Lower lobe of right lung (tissue), 2 donors: Measurements from ENCODE around the gene QSOX2. TPM values are rescaled to one million over a fixed set of nuclear protein-coding genes. Genes with fewer than 3 reads are reported as not detected.

Experiments used
- ATAC-seq, 2 donors: fragments of 200-7000 bp; cut with Tn5 transposase; one replicate each; pipeline ENCODE4 v1.9.1; 2020 to 2022; ENCODE audit warnings: mild to moderate bottlenecking in 2 of 2, moderate library complexity in 2 of 2
- DNase-seq: peaks from one replicate; pipeline ENCODE4 v3.0.0-alpha.2; 2020
- H3K27ac ChIP-seq: fragments of 200-600 bp; one replicate; pipeline ENCODE4 v1.8.0; 2022
- H3K27me3 ChIP-seq: fragments of 200-600 bp; one replicate; pipeline ENCODE4 v1.8.0; 2022; ENCODE audit warnings: low read depth
- H3K36me3 ChIP-seq: fragments of 200-600 bp; one replicate; pipeline ENCODE4 v1.8.0; 2022; ENCODE audit warnings: mild to moderate bottlenecking
- H3K4me1 ChIP-seq: fragments of 200-600 bp; one replicate; pipeline ENCODE4 v1.8.0; 2022
- H3K4me3 ChIP-seq: fragments of 200-600 bp; one replicate; pipeline ENCODE4 v1.8.0; 2022; ENCODE audit warnings: mild to moderate bottlenecking
- H3K9me3 ChIP-seq: fragments of 200-600 bp; one replicate; pipeline ENCODE4 v1.8.0; 2022
- CTCF ChIP-seq: fragments of 200-600 bp; IDR thresholded peaks from one replicate; pipeline ENCODE4 v1.8.0; 2022; ENCODE audit warnings: antibody characterized with exemption, mild to moderate bottlenecking
- intact Hi-C: fragments of 100-400 bp; cut with DNase I; formaldehyde crosslinking; loops from one replicate; pipeline ENCODE4 v1.11.0; 2022
- total RNA-seq: library from RNA; stranded (reverse); fragmentation: NEBNext Ultra II Directional; extraction: Animal tissue kit (Norgen Biotek cat#: 25700); gene quantifications from one replicate; pipeline ENCODE4 v1.2.1, GENCODE V29; 2021
- donor health status: DM: no; HTN: yes; CAD: no; lungs with severe emphysema.

Gene QSOX2
- total RNA-seq, 1 donor from 2014 or later: 10.5 TPM

- intact Hi-C loops: no loop called here
- TF ChIP-seq CTCF: no peak
- DNase-seq (no peak), ATAC-seq (no peak)
- Histone ChIP-seq H3K27ac (no peak overlapping the region), H3K4me3 (no peak overlapping the region), H3K36me3 (peaks cover 18% of the 10 kb centered on the region), H3K9me3 (no peaks in the 10 kb centered on the region), H3K4me1 (no peaks in the 10 kb centered on the region), H3K27me3 (no peaks in the 10 kb centered on the region)
Observed at GRCh38 chr9:136228107-136228875, 17.3 kb downstream of the QSOX2 start.

- no peaks in the 10 kb centered on the region for H3K9me3 ChIP-seq
- H3K27me3 ChIP-seq: no peaks in the 10 kb centered on the region
- ATAC-seq: no peak
- no peaks in the 10 kb centered on the region for H3K4me1 ChIP-seq
- no peak overlapping the region for H3K4me3 ChIP-seq
- no peak for DNase-seq
- peaks cover 32% of the 10 kb centered on the region for H3K36me3 ChIP-seq
- TF ChIP-seq CTCF: no peak
- intact Hi-C loops: no loop called here
- no peak overlapping the region for H3K27ac ChIP-seq
Observed at GRCh38 chr9:136226680-136227407, 18.8 kb downstream of the QSOX2 start.

GRCh38 chr9:136225748-136226679 lies 19.6 kb downstream of the QSOX2 start:
- no peaks in the 10 kb centered on the region for H3K4me1 ChIP-seq
- intact Hi-C loops: no loop called here
- H3K9me3 ChIP-seq: no peaks in the 10 kb centered on the region
- DNase-seq: peak; percentile 67
- H3K27me3 ChIP-seq: no peaks in the 10 kb centered on the region
- peaks cover 34% of the 10 kb centered on the region for H3K36me3 ChIP-seq
- ATAC-seq: peak; percentile 79 to 80
- H3K27ac ChIP-seq: no peak overlapping the region
- TF ChIP-seq CTCF: peak; percentile 80
- no peak overlapping the region for H3K4me3 ChIP-seq

- ATAC-seq (peak; percentile 4 to 18), DNase-seq (no peak)
- Histone ChIP-seq H3K36me3 (peaks cover 32% of the 10 kb centered on the region), H3K4me1 (no peaks in the 10 kb centered on the region), H3K9me3 (no peaks in the 10 kb centered on the region), H3K27me3 (no peaks in the 10 kb centered on the region), H3K4me3 (no peak overlapping the region), H3K27ac (no peak overlapping the region)
- no peak for TF ChIP-seq CTCF
- intact Hi-C loops: no loop called here
Observed at GRCh38 chr9:136225366-136225747, 20.3 kb downstream of the QSOX2 start.
